HepG2 (cell line): ENCODE measurements around the gene MAST1. TPM values are rescaled to one million over a fixed set of nuclear protein-coding genes. Genes with fewer than 3 reads are reported as not detected.

Experiments used
- ATAC-seq: fragments of 200-7000 bp; cut with Tn5 transposase; 3 replicates; pipeline ENCODE4 v1.9.1; 2020; ENCODE audit warnings: mild to moderate bottlenecking, moderate library complexity
- BruUV-seq: library from RNA; stranded (reverse); fragments of 400-500 nt; replicated peaks from 2 replicates; lab custom pipeline; 2021; lab: Mats Ljungman, UMichigan
- CTCF ChIA-PET: fragments of 300-600 bp; formaldehyde crosslinking; extraction: SDS; loops from one replicate; lab custom pipeline; 2021; ENCODE audit warnings: low total read pairs, inconsistent platforms, low intra/inter-chr PET ratio; lab: Yijun Ruan, JAX
- POLR2A ChIA-PET: fragments of 350-600 bp; sonication (Branson Sonifier 250); formaldehyde crosslinking; loops from one replicate; lab custom pipeline; 2020; ENCODE audit warnings: antibody characterized with exemption, inconsistent platforms; lab: Yijun Ruan, JAX
- DNase-seq: peaks from one replicate; pipeline ENCODE4 v3.0.0-alpha.2; 2015; ENCODE audit warnings: low spot score
- FAIRE-seq: peaks from 3 replicates; lab custom pipeline; 2011; peaks lifted over from hg19 to GRCh38; lab: Jason Lieb, UNC
- H2AFZ ChIP-seq: one replicate; pipeline ENCODE4 v1.6.1; 2011; ENCODE audit warnings: low read length, inconsistent platforms
- H3K27ac ChIP-seq: fragments of 300-600 bp; 3 replicates; pipeline ENCODE4 v1.8.0; 2011; ENCODE audit warnings: mixed run types, mild to moderate bottlenecking, mixed read lengths, low read length, inconsistent platforms; ENCODE audit not compliant: insufficient read depth; ENCODE audit errors: extremely low read length
- H3K27me3 ChIP-seq, 2 experiments: fragments of 200-600 bp in 1 of 2; 2 replicates in 1 of 2; 3 replicates in 1 of 2; pipeline versions ENCODE4 v1.6.0 to v1.8.0; 2011; ENCODE audit warnings: low read length in 2 of 2, mild to moderate bottlenecking in 2 of 2, moderate library complexity in 2 of 2, inconsistent platforms in 1 of 2; ENCODE audit not compliant: insufficient read depth in 2 of 2, control insufficient read depth in 1 of 2
- H3K36me3 ChIP-seq, 2 experiments: fragments of 200-600 bp in 1 of 2; replicated peaks in 1 of 2; 2 replicates in 1 of 2; 3 replicates in 1 of 2; pipeline versions ENCODE4 v1.5.1 to v1.8.0; 2011; ENCODE audit warnings: low read length in 2 of 2, inconsistent platforms in 1 of 2; ENCODE audit not compliant: insufficient read depth in 2 of 2, control insufficient read depth in 1 of 2
- H3K4me1 ChIP-seq: 2 replicates; pipeline ENCODE4 v1.5.1; 2012; ENCODE audit warnings: low read length, inconsistent platforms; ENCODE audit not compliant: insufficient read depth
- H3K4me2 ChIP-seq: 2 replicates; pipeline ENCODE4 v1.6.0; 2011; ENCODE audit warnings: low read depth, low read length, inconsistent platforms
- H3K4me3 ChIP-seq, 3 experiments: fragments of 200-600 bp in 1 of 3; sonication (generic), shearing (Covaris generic) in 1 of 3; replicated peaks in 1 of 3; 2 replicates each; pipeline ENCODE4 v1.5.1; 2011 to 2016; ENCODE audit warnings: low read length in 3 of 3, inconsistent platforms in 2 of 3, low read depth in 2 of 3, mild to moderate bottlenecking in 2 of 3, control low read depth in 1 of 3, mixed read lengths in 1 of 3; ENCODE audit not compliant: insufficient read depth in 1 of 3
- H3K79me2 ChIP-seq: one replicate; pipeline ENCODE4 v1.6.1; 2011; ENCODE audit warnings: low read length, inconsistent platforms; ENCODE audit not compliant: insufficient read depth
- H3K9ac ChIP-seq: 2 replicates; pipeline ENCODE4 v1.6.0; 2011; ENCODE audit warnings: mild to moderate bottlenecking, low read depth, low read length, inconsistent platforms; ENCODE audit not compliant: insufficient read depth
- H3K9me3 ChIP-seq: 2 replicates; pipeline ENCODE4 v1.5.1; 2012; ENCODE audit warnings: mild to moderate bottlenecking, low read length
- H4K20me1 ChIP-seq: 2 replicates; pipeline ENCODE4 v1.6.0; 2011; ENCODE audit warnings: inconsistent platforms, mild to moderate bottlenecking, low read length, moderate library complexity; ENCODE audit not compliant: insufficient read depth
- GABPB1 ChIP-seq: IDR thresholded peaks from 2 replicates; pipeline ENCODE4 v1.6.1; 2016; ENCODE audit warnings: mild to moderate bottlenecking, missing genetic modification reagents, moderate library complexity, missing compliant biosample characterization
- MED8 ChIP-seq: sonication (generic); formaldehyde crosslinking; IDR thresholded peaks from 2 replicates; pipeline ENCODE4 v1.8.1; 2023; ENCODE audit warnings: mild to moderate bottlenecking, missing genetic modification reagents; ENCODE audit not compliant: insufficient replicate concordance
- SAFB2 ChIP-seq: sonication (generic); formaldehyde crosslinking; IDR thresholded peaks from 2 replicates; pipeline ENCODE4 v1.5.1; 2020; ENCODE audit warnings: missing genetic modification reagents, low read depth, mild to moderate bottlenecking, borderline replicate concordance
- SP1 ChIP-seq, 2 experiments: fragments of 450-650 bp in 1 of 2; sonication (generic) in 1 of 2; formaldehyde crosslinking in 1 of 2; IDR thresholded peaks; 2 replicates each; pipeline versions ENCODE4 v1.4.0 to v1.6.1; 2016 to 2020; ENCODE audit warnings: missing genetic modification reagents in 1 of 2
- SP4 ChIP-seq: sonication (generic); formaldehyde crosslinking; IDR thresholded peaks from 2 replicates; pipeline ENCODE4 v1.8.1; 2023; ENCODE audit warnings: mild to moderate bottlenecking, missing genetic modification reagents
- ZBTB3 ChIP-seq: sonication (generic); formaldehyde crosslinking; IDR thresholded peaks from 2 replicates; pipeline ENCODE4 v1.4.0; 2020; ENCODE audit warnings: low read depth, mild to moderate bottlenecking, moderate library complexity, missing genetic modification reagents, borderline replicate concordance
- ZNF253 ChIP-seq: sonication (generic); formaldehyde crosslinking; IDR thresholded peaks from 2 replicates; pipeline ENCODE4 v1.8.0; 2022; ENCODE audit warnings: mild to moderate bottlenecking, missing genetic modification reagents, borderline replicate concordance
- ZNF501 ChIP-seq: sonication (generic); formaldehyde crosslinking; IDR thresholded peaks from 2 replicates; pipeline ENCODE4 v1.5.1; 2020; ENCODE audit warnings: mild to moderate bottlenecking, moderate library complexity, missing genetic modification reagents
- ZNF530 ChIP-seq: sonication (generic); formaldehyde crosslinking; IDR thresholded peaks from 2 replicates; pipeline ENCODE4 v1.5.0; 2020; ENCODE audit warnings: low read depth, mild to moderate bottlenecking, missing genetic modification reagents
- ZNF841 ChIP-seq: sonication (generic); formaldehyde crosslinking; IDR thresholded peaks from 2 replicates; pipeline ENCODE4 v1.8.1; 2023; ENCODE audit warnings: missing genetic modification reagents, borderline replicate concordance
- WGBS: methylation state at CpG from one replicate; pipeline ENCODE4 v1.1.6; 2017; ENCODE audit warnings: low lambda C conversion rate; 5-methylcytosine and 5-hydroxymethylcytosine counted together
- in situ Hi-C: cut with HindIII; loops from 2 replicates; pipeline ENCODE4 v1.10.0; 2017; ENCODE audit warnings: low pct_unique_long_range_greater_than_20kb; ENCODE audit not compliant: extremely low pct_ligation_motif_present
- intact Hi-C: fragments of 100-400 bp; cut with micrococcal nuclease; formaldehyde crosslinking; loops from one replicate; pipeline ENCODE4 v1.10.0; 2022; ENCODE audit not compliant: unreplicated experiment
- polyA plus RNA-seq, 8 experiments: library from polyadenylated mRNA; depleted of rRNA in 3 of 8; stranded (reverse) in 7 of 8; unstranded in 1 of 8; fragments of >200 nt; fragmentation: Illumina TruSeq in 4 of 8; extraction: Trizol in 4 of 8; gene quantifications; 2 replicates each; pipeline versions ENCODE4 v1.2.1 to v1.2.3, GENCODE V29; 2011 to 2016; ENCODE audit warnings: low read depth in 4 of 8, missing spikeins in 1 of 8, mixed read lengths in 1 of 8; ENCODE audit not compliant: insufficient read depth in 1 of 8
- total RNA-seq, 5 experiments: library from RNA; depleted of rRNA; stranded (reverse); fragments of >200 nt; fragmentation: Illumina TruSeq; extraction: Trizol; gene quantifications; 2 replicates each; pipeline ENCODE4 v1.2.3, GENCODE V29; 2016; ENCODE audit warnings: low read depth in 1 of 5
- TF ChIP-seq, protein P1 (sequence below): IDR thresholded peaks from 2 replicates; pipeline ENCODE4 v1.6.1; 2016; ENCODE audit warnings: mild to moderate bottlenecking
- TF ChIP-seq, protein P2 (sequence below): sonication (generic); formaldehyde crosslinking; IDR thresholded peaks from 2 replicates; pipeline ENCODE4 v1.4.0; 2020; ENCODE audit warnings: missing genetic modification reagents
- TF ChIP-seq, protein P3 (sequence below): sonication (generic); formaldehyde crosslinking; IDR thresholded peaks from 2 replicates; pipeline ENCODE4 v1.5.0; 2020; ENCODE audit warnings: missing genetic modification reagents

Gene MAST1
- total and polyA plus RNA-seq, 2 of the 13 experiments (the other 11 are each of a cell fraction or from before 2014, with no cell fraction given), result 0.73 to 4.7 TPM

DNA sequence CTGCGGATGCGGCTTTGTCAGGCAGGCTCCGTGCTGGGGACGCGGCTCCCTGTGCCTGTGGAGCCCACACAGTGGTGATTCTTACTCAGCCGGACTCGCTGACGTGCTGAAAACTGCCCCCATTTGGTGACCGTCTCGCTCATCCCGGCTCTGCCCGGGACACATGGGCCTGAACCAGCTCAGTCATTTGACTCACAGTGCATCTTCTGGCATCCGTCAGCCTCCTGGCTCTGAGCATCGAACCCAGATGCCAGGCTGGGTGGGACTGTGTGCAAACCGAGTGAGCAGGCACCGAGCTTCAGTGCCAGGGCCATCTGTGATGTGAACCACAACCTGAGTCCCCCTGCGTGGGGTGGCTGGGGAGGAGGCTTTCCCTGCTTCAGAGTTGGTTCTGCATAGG is 58.1 kb downstream of the MAST1 start:
- H3K9ac ChIP-seq, result no peak overlapping the region
- no peak overlapping the region for H2AFZ ChIP-seq
- H3K27me3 ChIP-seq, result no peaks in the 10 kb centered on the region; a peak in 1 of 5 replicates
- WGBS, result 98% methylated on average over 9 of the region's 17 CpGs
- in situ Hi-C loops, result no loop called here
- no peaks in the 10 kb centered on the region for H3K9me3 ChIP-seq
- no peak for FAIRE-seq
- CTCF ChIA-PET, result no interaction called here
- no peak for DNase-seq
- intact Hi-C loops, result no loop called here
- peaks cover 5% of the 10 kb centered on the region for H3K79me2 ChIP-seq
- no peak for ATAC-seq
- H3K4me2 ChIP-seq, result no peak overlapping the region
- BruUV-seq, result no TSS peak
- peaks cover 28% of the 10 kb centered on the region for H3K4me1 ChIP-seq
- H3K4me3 ChIP-seq, result no peak overlapping the region
- no peak overlapping the region for H3K27ac ChIP-seq
- H3K36me3 ChIP-seq, result peaks cover 17 to 36% of the 10 kb centered on the region in 2 experiments; a peak in 4 of 5 replicates
- POLR2A ChIA-PET, result no interaction called here
- TF ChIP-seq GABPB1, result no peak
- TF ChIP-seq, protein P1, sequence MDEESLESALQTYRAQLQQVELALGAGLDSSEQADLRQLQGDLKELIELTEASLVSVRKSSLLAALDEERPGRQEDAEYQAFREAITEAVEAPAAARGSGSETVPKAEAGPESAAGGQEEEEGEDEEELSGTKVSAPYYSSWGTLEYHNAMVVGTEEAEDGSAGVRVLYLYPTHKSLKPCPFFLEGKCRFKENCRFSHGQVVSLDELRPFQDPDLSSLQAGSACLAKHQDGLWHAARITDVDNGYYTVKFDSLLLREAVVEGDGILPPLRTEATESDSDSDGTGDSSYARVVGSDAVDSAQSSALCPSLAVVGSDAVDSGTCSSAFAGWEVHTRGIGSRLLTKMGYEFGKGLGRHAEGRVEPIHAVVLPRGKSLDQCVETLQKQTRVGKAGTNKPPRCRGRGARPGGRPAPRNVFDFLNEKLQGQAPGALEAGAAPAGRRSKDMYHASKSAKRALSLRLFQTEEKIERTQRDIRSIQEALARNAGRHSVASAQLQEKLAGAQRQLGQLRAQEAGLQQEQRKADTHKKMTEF, result no peak
- TF ChIP-seq SAFB2 (CRISPR knock-in tag), result no peak
- no peak for TF ChIP-seq ZNF501
- TF ChIP-seq MED8 (CRISPR knock-in tag), result no peak
- no peaks in the 10 kb centered on the region for H4K20me1 ChIP-seq

DNA sequence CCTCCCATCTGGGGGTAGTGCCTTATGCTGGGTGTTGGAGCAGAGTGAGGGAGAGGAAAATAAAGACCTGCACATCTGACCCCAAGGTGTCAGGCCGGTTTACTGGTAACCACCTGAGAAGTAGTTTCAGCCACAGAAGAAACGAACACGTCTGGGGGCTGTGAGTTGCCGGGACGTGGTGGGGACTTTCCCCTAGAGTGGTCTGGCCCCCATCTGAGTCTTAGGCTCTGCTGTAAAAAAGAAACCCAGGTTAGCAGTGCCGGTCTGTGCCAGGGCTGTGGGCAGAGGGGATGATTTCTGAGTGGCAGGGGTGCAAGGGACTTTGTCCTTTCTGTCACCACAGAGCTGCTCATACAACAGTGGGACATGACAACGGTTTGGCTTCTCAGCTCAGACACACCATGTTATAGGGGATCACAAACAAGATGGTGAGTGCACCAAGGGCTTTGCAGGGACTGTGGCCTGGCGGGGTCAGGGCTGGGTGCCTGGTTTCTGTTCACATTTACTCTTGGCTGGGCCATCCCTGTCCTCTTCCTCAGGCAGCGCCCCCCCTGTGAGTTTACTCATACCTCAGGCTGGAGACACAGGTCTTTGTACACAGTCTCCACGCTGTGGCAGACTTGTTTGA is 61.7 kb downstream of the MAST1 start:
- Histone ChIP-seq H3K27ac (no peak overlapping the region), H3K36me3 (peaks cover 11 to 23% of the 10 kb centered on the region in 2 experiments; a peak in 3 of 5 replicates), H2AFZ (no peak overlapping the region), H3K4me2 (no peak overlapping the region), H3K79me2 (no peaks in the 10 kb centered on the region), H3K4me3 (no peak overlapping the region), H3K27me3 (no peaks in the 10 kb centered on the region), H3K9ac (no peak overlapping the region), H3K4me1 (peaks cover 9% of the 10 kb centered on the region; the same call in 1 of the 2 replicates), H3K9me3 (no peaks in the 10 kb centered on the region), H4K20me1 (no peaks in the 10 kb centered on the region)
- intact Hi-C loops (no loop called here), in situ Hi-C loops (no loop called here)
- BruUV-seq, result no TSS peak
- no peak for FAIRE-seq
- POLR2A ChIA-PET, result interaction anchor here (2.8 to 3.5 kb wide), 2 partner anchors 9 to 14 kb away, joined by 9 to 11 read pairs; partner anchors contain the start of gene GCDH
- DNase-seq, result no peak
- ATAC-seq, result peak; percentile 30; the same call in 2 of the 3 replicates
- WGBS, result 84% methylated on average over 6 of the region's 10 CpGs
- CTCF ChIA-PET, result no interaction called here
- TF ChIP-seq, protein P2, sequence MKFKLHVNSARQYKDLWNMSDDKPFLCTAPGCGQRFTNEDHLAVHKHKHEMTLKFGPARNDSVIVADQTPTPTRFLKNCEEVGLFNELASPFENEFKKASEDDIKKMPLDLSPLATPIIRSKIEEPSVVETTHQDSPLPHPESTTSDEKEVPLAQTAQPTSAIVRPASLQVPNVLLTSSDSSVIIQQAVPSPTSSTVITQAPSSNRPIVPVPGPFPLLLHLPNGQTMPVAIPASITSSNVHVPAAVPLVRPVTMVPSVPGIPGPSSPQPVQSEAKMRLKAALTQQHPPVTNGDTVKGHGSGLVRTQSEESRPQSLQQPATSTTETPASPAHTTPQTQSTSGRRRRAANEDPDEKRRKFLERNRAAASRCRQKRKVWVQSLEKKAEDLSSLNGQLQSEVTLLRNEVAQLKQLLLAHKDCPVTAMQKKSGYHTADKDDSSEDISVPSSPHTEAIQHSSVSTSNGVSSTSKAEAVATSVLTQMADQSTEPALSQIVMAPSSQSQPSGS (CRISPR knock-in tag), result no peak
- no peak for TF ChIP-seq ZNF253 (CRISPR knock-in tag)
- TF ChIP-seq ZNF530 (CRISPR knock-in tag), result no peak
- TF ChIP-seq SP1 (IDR thresholded peaks at IDR 0.05), result no peak
- no peak for TF ChIP-seq SP1 (CRISPR knock-in tag; IDR thresholded peaks at IDR 0.05)
- TF ChIP-seq ZNF841 (CRISPR knock-in tag), result no peak
- TF ChIP-seq, protein P3, sequence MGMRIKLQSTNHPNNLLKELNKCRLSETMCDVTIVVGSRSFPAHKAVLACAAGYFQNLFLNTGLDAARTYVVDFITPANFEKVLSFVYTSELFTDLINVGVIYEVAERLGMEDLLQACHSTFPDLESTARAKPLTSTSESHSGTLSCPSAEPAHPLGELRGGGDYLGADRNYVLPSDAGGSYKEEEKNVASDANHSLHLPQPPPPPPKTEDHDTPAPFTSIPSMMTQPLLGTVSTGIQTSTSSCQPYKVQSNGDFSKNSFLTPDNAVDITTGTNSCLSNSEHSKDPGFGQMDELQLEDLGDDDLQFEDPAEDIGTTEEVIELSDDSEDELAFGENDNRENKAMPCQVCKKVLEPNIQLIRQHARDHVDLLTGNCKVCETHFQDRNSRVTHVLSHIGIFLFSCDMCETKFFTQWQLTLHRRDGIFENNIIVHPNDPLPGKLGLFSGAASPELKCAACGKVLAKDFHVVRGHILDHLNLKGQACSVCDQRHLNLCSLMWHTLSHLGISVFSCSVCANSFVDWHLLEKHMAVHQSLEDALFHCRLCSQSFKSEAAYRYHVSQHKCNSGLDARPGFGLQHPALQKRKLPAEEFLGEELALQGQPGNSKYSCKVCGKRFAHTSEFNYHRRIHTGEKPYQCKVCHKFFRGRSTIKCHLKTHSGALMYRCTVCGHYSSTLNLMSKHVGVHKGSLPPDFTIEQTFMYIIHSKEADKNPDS (CRISPR knock-in tag), result no peak
- TF ChIP-seq ZBTB3 (CRISPR knock-in tag), result no peak
- no peak for TF ChIP-seq SP4
